HG02571 (cell line): ENCODE measurements around the gene CPVL.

Source experiments
- ATAC-seq: cut with Tn5 transposase; IDR thresholded peaks from one replicate; pipeline ENCODE4 v1.9.1; 2021; ENCODE audit warnings: mild to moderate bottlenecking, moderate library complexity; ENCODE audit not compliant: unreplicated experiment

The CPVL gene

DNA sequence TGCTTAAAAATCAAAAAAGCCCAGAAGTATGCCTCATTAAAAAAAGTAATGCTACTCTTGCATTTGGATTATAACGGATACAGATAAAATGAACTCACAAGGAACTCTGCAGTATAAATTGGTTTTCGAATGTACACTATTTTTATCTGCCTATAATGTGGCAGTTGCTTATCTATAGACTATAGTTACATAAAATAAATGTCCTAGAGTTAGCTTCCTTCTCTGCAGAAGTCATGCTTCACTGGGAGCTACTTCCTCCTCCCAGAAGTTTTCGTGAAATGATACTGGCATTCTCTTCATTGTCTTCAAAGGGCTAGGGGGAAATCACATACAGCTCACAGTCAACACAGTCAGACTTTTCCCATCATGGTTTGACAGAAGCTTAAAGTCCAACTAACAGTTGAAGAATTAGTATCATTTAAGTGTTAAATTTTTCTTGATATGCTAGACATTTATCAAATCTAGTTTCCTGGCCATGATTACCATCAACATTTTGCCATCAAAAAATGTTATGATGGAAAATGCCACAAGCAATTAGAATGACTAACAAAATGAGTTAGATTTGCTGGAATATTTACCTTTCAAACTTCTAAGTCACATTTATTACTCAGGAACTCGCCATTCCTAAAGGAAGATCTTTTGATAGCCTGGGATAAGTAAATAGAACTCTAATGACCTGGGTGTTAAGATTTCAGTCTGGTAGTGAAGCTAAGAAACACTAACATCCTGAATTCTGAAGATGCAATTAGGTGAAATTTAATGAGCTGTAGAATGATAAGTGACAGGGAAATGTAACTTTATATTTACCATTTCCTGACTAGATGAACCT lies 100.9 kb downstream of the CPVL start:
- no peak for ATAC-seq

DNA sequence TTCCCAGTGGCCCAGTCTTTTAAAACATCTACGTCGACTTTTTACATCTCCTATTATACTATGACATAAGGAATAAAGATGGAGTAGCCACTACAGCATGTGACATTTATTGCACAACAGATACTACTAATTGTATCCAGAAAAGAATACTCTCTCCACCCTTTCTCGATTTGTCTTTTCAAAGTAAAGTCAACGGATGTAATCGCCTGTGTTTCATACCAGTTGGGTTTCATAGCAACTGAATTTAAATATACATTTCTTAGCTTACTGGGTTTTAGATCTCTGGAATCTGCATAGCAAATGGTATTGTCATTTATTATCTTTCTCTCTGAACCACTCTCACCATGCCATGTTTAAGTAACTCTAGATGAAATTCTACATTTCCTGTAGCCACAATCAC lies 101.8 kb downstream of the CPVL start:
- ATAC-seq = no peak

DNA sequence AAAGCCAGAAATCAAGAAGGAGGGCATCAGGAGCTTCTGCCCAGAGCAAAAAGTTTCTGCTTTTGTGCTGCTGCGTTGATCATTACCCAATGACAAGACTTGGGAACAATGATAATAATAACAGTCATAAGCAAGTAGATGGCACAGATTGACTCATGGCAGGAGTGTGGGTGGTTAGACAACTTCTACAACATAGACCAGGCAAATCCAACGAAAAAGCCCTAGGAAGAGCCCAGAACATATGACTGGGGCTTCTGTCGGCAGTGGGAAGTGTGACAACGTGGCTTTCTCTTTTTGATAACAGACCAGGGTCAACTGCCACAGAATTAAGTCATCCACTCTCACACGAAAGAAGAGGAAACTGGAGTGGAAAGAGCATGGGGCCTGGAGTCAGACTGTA lies 102.8 kb downstream of the CPVL start:
- no peak for ATAC-seq

DNA sequence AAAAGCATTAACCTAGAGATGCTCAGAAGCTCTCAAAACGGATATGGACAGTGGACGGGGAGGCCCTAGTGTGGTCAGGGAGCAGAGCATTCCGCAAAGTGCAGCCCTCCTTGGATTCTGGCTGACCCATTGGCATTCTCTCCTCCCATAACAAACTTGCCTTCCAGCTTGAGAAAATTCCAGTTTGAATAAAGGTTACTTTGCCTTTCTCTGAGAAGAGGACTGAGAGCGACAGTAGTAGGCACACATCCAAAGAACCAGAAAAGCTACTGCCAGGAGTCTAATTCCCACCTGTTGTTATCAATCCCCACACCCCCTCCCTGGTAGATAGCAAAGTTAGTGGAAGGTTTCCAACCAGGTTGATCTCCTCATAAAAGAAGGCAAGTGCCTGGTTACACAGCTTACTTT lies 103.5 kb downstream of the CPVL start:
- no peak for ATAC-seq

DNA sequence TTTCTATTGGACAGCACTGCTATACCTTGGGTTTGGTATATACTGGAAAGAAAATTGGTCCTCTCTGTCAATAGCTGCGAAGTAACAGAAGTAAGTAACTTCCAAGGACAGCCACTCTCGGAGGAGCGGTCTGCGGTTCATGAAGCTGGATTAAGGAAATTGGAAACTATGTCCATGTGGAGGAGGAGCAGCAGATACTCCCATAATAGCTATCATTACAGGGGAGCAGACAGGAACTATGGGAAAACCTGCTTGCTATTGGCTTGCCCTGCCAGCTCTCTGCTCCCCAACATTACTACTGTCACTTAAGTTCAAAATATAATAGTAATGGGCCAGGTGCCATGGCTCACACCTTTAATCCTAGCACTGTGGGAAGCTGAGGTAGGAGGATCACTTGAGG lies 104.3 kb downstream of the CPVL start:
- ATAC-seq = no peak

DNA sequence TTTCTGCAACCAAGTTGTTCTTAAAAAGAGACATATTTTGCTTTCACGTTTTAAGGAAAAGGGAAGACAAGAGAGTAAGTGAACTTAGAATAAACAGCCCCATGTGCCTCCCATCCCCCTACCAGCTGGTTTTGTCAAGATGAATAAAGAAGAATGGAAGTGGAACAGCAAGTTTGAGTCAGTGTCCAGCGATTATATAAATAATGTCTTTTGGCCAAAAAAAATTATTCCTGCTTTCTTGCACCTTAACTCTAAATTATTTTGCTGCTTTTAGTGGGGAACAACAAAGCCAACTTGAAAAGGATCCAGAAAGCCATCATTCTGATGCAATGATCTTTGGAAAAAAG lies 105.8 kb downstream of the CPVL start:
- ATAC-seq = no peak

DNA sequence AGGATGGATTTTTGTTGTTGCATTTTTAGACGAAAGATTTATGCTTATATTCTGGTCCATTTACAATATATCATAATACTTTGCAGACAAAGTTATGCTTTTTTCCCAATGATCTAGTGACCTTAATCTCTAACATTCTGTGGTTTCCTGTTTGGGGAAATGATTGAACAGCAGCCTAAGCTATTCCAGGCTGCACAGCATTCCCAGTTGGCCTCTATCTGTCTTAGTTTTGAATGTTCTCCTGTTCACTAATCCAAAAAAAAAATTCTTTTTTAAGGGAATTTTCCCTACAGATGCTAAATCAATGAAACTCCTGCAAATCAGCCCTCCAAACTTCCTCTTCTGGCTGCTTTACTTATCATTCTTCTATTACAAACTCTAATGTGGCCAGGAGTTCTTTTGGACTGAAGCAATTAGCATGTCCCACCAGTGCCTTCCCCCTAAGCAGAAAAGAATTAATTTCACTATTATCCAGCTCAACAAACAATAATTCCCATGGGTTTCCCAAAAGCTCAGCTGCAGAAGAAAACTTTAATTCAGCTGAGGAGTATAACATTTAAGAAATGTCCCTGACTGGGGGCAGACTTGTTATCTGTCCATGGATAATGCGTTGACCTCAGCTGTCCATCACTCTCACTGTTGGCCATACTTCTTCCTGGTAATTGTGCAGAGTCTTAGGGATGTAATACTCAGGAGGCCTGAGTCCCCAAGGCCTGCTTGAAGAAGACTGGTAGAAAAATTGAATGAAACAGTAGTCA lies 106.3 kb downstream of the CPVL start:
- ATAC-seq = no peak

DNA sequence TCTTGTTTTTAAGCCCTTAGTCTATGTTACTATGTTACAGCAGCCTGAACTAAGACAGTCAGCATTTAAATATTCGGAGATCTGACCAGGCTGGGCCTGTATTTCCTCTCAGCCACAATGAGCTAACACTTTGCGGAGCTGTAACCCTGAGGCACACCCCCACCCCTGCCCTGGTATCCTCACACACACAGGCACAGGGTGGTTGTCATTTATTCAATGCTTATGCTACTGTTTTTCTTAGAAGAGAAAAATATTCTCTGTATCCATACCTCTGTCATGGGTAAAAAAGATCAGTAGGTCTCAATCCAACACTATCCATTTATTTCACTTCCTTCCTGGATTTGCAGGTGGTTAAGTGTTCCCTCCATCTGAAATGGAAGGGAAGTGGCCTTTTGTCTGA lies 107.9 kb downstream of the CPVL start:
- ATAC-seq = no peak

DNA sequence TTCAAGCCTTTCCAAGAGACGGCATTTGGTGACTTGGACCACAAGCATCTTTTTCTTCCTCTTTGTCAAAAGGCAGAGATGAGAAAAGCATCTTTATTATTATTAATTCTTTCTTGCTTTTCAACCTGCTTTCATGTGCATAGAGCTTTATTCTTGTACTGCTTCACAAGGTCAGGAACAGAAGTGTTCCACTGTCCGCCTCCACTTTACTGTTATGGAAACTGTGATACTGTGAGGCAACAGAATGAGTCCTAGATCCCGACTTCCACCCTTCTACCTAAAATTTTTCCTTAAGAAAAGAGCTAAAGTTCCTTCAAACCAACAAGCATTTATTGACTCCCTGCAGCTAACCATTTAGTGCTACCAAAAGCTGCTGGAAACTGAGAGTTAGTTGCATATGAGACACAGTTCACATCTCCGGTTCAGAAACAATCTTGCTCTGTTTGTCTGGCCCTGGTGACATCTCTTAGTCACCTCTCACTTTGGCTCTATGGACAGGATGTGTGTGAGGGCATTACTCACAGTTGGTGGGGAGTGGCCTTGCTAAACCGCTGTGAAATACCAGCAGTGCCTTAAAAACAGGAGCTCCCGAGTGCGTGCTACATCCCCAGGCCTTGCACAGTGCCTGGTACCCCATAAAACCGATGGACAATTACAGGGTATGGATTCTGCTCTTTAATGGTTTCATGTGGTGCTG lies 111.1 kb downstream of the CPVL start:
- no peak for ATAC-seq

DNA sequence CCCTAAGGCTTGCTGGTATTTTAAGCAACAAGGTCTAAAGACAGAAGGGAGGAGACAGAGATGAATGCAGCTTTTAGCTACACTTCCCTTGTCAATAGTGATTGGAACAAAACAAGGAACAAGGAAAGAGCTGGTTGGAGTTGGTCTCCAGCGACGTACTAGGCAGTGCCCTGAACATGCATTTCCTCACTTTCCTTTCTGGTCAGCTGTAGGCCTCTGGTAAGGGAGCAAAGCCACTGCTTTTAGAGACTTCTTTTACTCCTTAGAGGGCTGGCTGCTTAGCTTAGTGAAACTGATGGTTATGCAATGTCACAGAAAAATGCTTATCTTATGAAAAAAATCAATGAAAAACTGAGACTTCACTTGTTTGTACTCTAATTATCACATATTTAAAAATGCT lies 112.8 kb downstream of the CPVL start:
- ATAC-seq = no peak

DNA sequence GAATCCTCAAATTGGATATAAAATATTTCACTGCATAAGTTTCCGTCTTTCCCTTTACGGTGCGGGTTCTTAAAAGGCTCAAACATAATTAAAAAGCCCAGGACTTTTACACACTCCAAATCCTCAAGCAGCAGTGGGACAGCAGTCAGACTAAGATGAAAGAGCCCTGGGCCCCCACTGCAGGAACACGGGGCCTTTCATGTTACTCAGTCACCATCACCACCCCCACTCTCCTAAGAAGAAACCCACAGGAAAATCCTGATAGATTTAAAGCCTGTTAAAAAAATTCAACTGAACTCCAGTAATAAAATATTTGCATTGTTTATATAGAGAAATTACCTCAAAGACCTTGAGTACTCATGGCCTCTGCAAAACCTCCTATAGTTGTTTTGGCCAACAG lies 114.2 kb downstream of the CPVL start:
- no peak for ATAC-seq

DNA sequence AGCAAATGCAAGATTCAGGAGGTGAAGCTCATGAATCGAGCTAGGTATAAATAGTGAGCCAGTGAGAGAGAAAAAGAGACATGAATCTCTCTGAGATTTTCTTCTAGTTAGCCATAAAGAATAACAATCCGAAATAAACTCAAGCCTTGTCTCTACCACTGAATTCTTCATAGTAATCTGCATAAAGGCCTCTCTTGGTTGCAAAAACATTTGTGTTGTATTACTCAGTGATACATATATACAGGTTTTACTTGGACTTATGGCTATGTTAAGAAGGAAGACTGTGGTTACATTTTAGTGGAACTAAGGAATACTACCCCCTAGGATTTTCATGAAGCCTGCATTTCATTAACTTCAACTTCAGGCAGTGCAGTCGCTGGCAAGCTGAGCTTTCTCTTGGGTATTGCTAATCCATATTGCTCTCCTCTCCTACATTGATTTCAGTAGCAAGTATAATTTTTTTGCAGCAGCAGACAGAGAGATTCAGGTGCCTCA lies 115.5 kb downstream of the CPVL start:
- no peak for ATAC-seq

DNA sequence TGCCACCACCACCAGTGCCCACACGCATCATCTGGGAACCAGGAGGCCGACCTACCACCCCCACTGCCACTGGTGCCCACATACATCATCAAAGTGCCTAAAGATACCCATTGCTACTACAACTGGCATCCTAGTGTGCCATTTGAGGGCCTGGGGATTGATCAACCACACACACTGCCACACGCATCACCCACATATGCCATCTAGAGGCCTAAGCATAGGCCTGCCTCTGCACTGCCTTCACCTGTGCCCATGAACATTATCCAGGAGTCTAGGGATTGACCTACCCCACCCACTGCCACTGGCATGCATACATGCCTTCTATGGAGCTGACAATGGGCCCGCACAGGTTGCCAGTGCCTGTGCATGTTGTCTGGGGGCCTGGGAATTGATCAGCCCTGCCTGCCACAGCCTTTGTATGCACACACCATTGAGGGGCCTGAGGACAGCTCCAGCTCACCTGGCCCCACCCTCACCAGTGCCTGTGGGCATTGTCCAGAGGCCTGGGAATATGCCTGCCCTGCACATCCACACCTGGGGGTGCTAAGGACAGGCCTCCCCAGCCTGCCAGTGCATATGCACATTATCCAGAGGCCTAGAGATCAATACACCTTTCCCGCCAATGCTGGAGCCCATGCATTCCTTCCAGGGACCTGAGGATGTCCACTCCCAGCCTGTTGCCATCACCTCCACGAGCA lies 123.9 kb downstream of the CPVL start:
- ATAC-seq = no peak

DNA sequence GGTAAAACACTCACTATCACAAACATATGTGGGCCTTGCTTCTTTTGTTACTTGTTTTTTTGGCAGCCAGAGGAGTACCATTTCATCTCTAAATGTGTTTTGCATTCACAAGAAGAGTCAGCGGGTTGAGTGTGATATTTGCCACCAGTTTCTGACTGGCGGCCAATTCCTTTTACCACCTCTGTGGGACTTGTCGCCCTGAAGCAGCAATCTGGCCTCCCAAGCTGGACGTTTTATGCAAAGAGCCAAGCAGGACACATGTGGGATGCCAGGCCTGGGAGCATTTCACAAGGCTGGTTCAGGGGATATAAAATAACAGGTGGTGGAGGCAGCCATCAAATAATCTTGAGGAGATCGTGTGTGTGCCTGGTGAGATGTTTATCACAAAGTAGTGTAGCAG lies 126.4 kb downstream of the CPVL start:
- no peak for ATAC-seq

DNA sequence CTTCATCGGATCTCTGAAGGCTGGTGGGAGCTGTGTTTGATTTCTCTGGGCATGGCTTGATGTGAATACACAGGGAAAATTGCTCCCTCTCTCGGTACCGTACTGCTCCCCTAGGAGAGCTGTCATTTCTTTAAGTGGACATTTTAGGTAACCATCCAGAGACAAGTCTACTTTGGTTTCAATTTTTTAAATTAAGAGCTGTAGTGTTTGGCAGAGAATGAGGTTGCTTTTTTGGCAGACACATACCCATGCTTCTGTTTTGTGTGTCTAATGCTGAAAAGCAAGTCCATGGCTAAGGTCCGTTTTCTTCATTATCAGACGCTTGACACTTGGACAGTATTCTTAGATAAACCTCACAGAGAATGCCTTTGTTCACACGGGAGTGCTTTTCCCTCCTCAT lies 127.0 kb downstream of the CPVL start:
- no peak for ATAC-seq

DNA sequence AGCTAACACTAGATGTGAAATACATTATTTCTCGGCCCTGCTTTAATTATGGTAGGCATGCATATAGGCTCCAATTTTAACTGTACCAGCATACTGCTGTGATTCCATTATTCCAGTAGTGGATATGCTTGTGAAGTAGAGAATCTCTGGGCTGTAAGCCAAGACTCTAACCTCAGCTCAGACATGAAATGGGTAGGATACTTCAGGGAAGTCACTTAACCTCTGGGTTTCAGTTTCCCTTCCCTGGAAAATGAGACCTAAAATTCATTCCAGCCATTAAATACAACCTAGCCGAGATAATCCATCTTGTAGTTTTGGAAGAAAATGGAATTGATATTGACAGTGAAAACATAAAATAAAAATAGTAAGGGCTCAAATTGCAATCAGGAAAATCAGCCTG lies 128.6 kb downstream of the CPVL start:
- no peak for ATAC-seq

DNA sequence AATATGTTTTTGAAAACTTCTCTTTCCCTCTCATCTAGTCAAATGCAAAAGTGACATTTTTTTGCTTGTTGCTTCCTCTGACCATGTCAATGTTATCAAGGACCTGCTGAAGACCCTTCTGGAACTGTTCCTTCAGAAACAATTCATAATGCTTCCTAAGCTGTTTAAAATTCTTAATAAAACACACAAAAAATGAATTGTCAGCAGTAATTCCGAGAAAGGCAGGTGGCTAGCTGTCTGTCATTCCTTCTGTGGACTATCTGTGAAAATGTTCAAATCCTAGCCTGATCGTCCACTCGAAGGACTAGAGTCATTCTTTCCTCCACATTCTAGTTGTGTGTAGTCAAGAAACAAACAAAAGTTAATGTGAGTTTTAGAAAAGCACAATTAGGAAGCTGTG lies 131.6 kb downstream of the CPVL start:
- ATAC-seq = no peak

DNA sequence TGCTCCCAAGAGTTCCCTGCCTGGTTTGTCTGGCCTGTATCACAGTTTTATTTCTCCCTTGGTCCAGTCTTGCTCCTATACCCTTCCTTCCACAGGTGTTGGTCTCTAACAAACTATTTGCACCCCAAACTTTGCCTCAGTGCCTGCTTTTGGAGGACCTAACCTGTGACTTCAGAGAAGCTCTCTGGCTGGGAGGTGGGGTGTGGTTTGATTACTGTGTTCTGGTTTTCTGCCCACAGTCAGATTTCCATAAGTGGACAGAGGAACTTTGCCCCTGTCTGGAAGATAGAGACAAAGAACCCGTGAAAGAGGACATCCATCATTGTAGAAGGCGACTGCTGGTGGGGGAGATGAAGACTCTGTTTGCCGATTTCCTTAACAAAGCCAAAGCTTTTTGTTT lies 132.4 kb downstream of the CPVL start:
- no peak for ATAC-seq

DNA sequence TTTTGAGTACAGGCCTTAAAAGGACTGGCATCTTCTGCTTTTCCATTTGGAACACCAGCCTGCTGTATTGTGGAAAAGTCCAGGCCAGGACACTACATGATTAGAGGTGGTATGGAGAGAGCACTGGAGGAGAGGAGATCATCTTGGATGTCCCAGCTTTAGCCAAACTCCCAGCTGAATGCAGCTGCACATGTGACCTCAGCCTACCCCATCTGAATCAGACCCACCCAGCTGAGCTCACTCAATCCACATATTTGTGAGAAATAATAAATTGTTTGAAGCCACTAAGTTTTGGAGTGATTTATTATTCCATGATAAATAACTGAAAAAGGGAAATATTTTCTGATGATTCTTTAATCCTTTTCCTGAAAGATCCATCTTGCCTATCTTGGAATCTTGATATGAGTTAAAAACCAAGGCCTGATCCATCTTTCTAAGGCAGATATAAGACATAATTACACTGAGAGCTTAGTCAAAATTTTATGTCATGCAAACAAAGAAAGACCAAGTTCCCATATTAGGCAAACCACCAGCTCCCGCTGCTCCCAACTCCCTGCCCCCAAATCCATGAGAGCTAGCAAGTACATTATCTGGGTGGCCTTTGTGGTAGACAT lies 133.1 kb downstream of the CPVL start:
- no peak for ATAC-seq

DNA sequence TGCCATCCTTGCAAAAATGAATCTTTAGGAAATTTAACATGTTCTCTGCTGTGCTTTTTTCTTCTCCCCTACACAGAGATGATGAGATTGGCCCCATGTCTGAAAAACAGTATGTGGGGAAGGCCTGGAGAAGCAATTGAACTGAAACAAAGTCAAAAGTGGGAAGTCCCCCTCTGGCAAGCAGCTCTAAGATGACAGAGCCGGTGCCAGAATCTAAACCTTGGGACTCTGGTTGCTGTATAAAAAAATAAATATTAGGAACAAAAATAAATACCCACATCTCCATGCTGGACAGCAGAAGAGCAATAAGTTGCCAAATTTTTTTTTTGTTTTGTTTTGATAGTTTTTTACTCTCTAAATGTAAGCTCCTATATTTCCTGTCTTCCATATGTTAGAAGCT lies 136.4 kb downstream of the CPVL start:
- ATAC-seq = no peak

DNA sequence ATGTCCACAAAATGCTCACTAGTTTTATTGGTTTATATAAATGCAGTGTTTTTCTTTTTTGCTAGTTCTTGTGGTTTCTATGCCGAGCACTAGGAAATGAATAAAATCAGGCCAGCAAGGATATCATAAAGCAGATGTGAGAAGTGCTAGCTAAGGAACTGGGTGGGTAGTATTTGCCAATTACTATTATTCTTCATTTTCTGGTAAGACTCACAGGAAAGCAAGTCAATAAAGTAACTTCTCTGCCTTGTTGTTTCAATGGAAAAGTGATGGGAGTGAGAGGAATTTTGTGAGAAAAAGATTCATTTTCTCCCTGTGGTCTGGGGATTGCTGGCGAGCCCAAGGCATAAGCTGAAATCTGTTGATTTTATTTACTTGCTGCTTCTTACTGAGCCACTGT lies 137.7 kb downstream of the CPVL start:
- ATAC-seq = no peak
